GM12874 (cell line): Measurements from ENCODE around the gene LAMTOR4.

Experiments
- CTCF ChIP-seq: IDR thresholded peaks from 2 replicates; pipeline ENCODE4 v1.5.1; 2011; ENCODE audit warnings: low read depth, mild to moderate bottlenecking, control low read depth, low read length, moderate library complexity; ENCODE audit not compliant: insufficient read depth

Gene LAMTOR4

DNA sequence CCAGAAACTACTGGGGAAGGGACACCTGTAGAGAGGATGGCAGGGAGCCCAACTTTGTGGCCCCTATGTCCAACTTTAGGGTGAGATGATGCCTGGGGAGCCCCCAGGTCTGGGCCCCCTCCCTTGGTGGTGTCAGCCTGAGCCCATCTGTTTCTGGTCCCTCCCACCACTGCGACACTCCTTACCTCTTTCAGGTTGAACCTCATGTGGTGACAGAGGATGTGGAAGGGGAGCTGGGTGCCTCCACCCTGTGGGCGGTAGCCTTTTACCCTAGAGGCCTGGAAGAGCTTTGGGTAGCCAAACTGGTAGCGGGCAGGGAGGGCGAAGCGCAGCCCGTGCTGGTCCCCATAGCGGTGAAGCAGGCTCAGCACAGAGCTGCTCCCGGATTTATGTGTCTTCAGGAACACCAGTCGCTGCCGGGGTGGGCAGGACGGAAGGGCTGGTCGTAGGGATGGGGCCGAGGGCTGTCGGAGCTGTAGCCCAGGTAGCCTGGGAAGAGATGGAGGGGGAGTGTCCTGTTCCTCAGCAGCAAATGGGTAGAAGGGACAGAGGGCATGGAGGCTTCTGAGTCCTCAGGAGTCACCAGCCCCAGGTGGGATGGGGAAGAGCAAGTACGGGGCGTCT lies 17.7 kb downstream of the LAMTOR4 start:
- TF ChIP-seq CTCF: no peak

- no peak for TF ChIP-seq CTCF
These were observed 18.5 kb downstream of the LAMTOR4 start for GRCh38 chr7:100166970-100167911.

GRCh38 chr7:100167912-100168323 lies 19.2 kb downstream of the LAMTOR4 start:
- no peak for TF ChIP-seq CTCF

DNA sequence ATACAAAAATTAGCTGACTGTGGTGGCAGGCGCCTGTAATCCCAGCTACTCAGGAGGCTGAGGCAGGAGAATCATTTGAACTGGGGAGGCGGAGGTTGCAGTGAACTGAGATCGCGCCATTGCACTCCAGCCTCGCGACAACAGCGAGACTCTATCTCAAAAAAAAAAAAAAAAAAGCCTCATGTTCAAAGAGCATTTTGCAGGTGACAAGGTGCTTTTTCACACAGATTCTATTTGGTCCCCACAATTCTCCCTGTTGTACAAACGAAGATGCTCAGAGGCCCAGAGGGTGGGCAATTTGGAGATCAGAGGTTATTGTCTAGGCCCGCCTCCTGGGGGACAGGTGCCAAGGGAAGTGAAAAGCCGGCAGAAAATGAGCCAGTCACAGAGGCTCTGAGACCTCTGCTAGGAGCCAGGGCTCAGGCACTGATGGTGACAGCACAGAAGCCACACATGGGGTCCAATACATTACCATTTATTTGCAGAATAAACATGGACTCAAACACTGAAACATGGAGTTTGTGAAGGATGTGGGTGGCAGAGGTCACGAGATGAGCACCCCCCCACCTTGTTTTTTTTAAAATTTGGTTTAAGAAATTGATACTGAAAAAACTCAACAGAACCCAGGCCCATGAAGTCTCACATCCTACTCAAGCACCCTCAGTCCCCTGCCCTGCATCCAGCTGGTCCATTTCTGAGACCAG lies 20.6 kb downstream of the LAMTOR4 start:
- TF ChIP-seq CTCF: no peak

DNA sequence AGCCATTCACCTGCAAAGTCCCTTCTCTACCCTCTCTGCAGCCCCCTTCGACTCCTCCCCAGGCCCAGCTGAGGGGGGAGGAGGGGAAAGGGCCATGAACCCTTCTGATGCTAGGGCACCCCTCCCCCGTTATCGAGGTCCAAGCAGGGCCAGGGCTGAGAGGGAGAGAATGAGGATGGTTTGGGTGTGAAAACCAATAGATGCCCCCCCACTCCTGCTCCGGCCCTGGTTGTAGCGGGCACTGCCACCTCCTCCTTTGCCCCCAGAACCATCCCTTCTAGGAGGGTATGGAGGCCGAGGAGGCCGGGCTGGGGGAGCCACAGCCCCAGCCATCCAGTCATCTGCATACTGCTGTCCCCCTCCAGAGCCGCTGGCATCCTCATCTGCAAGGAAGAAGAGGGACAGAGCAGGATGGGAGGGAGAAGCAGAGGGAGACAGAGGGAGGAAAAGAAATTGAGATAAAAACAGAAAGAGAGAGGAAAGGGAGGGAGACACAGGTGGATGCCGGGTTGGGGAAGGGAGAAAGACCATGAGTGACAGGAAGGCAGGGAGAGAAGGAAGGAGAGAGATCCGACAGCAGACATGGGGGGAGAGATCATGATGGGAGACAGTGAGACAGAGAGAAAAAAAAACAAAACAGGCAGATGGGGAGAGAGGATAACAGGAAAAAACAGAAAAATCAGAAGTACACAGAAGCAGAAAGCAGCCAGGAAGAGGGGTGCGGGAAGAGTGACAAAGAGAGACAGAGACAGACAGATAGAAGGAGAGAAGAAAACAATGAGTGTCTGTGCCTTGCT lies 21.6 kb downstream of the LAMTOR4 start:
- no peak for TF ChIP-seq CTCF

DNA sequence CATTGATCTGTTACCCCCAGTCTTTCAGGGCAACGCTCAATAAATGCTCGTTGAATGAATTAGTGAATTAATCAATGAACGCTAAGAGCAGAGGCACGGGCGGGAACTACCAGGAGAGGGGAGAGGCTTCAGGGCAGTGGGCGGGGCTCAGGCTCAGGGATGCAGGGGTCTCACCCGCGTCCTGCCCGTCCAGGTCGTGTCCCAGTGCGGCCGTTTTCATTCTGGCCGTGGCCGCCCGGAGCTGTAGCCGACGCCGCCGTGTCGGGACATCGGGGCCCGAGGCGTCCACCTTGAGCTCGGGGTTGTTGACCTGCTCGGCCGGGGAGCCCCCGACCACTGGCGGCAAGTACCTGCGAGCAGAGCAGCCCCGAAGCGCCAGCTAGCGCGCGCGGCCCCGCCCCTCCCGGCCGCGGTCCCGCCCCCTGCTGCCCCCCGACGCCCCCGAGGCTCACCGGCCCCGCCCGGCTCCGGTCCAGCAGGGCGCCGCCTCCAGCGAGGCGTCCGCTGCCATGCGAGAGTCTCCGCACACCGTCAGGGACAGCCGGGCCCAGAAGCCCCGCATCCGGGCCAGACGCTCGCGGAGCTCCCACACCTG lies 22.5 kb downstream of the LAMTOR4 start:
- TF ChIP-seq CTCF: no peak
